Gastroesophageal sphincter (tissue), 4 donors: ENCODE results near the gene CC2D2A. TPM values are rescaled to one million over a fixed set of nuclear protein-coding genes. Genes with fewer than 3 reads are reported as not detected.

Experiments used
- ATAC-seq: fragments of 150-250 bp; one replicate; pipeline ENCODE4 v1.9.1; 2016; ENCODE audit warnings: mild to moderate bottlenecking, moderate library complexity
- H3K27ac ChIP-seq, 4 donors: fragments of 200-600 bp; sonication (generic) in 3 of 4; 1 replicate in 3 of 4; 2 replicates in 1 of 4; pipeline ENCODE4 v1.5.1; 2016 to 2019
- H3K27me3 ChIP-seq: fragments of 200-600 bp; sonication (generic); one replicate; pipeline ENCODE4 v1.5.1; 2019
- H3K36me3 ChIP-seq, 2 donors: fragments of 200-600 bp; sonication (generic); one replicate each; pipeline ENCODE4 v1.5.1; 2019; ENCODE audit warnings: control low read depth in 1 of 2
- H3K4me1 ChIP-seq, 3 donors: fragments of 200-600 bp; sonication (generic); 1 replicate in 2 of 3; 2 replicates in 1 of 3; pipeline ENCODE4 v1.5.1; 2016 to 2019; ENCODE audit warnings: control low read depth in 2 of 3
- H3K4me3 ChIP-seq, 2 donors: fragments of 200-600 bp; sonication (generic); one replicate each; pipeline ENCODE4 v1.5.1; 2019; ENCODE audit warnings: mild to moderate bottlenecking in 1 of 2, moderate library complexity in 1 of 2
- H3K9me3 ChIP-seq, 3 donors: fragments of 200-600 bp; sonication (generic); one replicate each; pipeline ENCODE4 v1.5.1; 2017 to 2019; ENCODE audit warnings: control low read depth in 2 of 3
- CTCF ChIP-seq, 4 experiments: fragments of 200-600 bp in 2 of 4; fragments of 450-650 bp in 2 of 4; sonication (generic) in 1 of 4; IDR thresholded peaks; one replicate each; pipeline ENCODE4 v1.5.1; 2017 to 2019; ENCODE audit warnings: antibody characterized with exemption in 4 of 4, mild to moderate bottlenecking in 2 of 4, moderate library complexity in 2 of 4
- EP300 ChIP-seq: sonication (generic); formaldehyde crosslinking; IDR thresholded peaks from one replicate; pipeline ENCODE4 v1.6.1; 2017; ENCODE audit warnings: antibody characterized with exemption, mild to moderate bottlenecking
- POLR2A ChIP-seq, 2 donors: fragments of 450-650 bp; IDR thresholded peaks; one replicate each; pipeline ENCODE4 v1.6.1; 2017; ENCODE audit warnings: antibody characterized with exemption in 2 of 2, mild to moderate bottlenecking in 2 of 2, moderate library complexity in 1 of 2
- POLR2AphosphoS5 ChIP-seq: sonication (generic); formaldehyde crosslinking; IDR thresholded peaks from one replicate; pipeline ENCODE4 v1.6.1; 2017; ENCODE audit warnings: antibody characterized with exemption
- WGBS, 2 donors: methylation state at CpG; one replicate each; pipeline ENCODE4 v1.1.5; 2018; ENCODE audit warnings: low coverage in 1 of 2; 5-methylcytosine and 5-hydroxymethylcytosine counted together
- total RNA-seq, 4 donors: library from RNA; depleted of rRNA; stranded (reverse); fragments of >200 nt; gene quantifications; one replicate each; pipeline ENCODE4 v1.1.0, GENCODE V29; 2016

CC2D2A gene
- total RNA-seq, 4 donors from 2014 or later = 31.8 to 80.5 (median 58.0) TPM

GRCh38 chr4:15500701-15501100 is 31.0 kb downstream of the CC2D2A start:
- ATAC-seq = no peak
- H3K27ac ChIP-seq = no peak overlapping the region
- peaks cover 0 to 49% of the 10 kb centered on the region in 2 donors for H3K36me3 ChIP-seq
- 77 to 85% methylated on average over 4 to 7 of the region's 7 CpGs for WGBS, 2 donors
- H3K4me1 ChIP-seq = peaks cover 0 to 16% (median 0%) of the 10 kb centered on the region in 3 donors
- H3K4me3 ChIP-seq = no peak overlapping the region
- no peak for TF ChIP-seq POLR2A (IDR thresholded peaks at IDR 0.05)
- TF ChIP-seq CTCF (IDR thresholded peaks at IDR 0.05) = no peak
- no peak for TF ChIP-seq POLR2AphosphoS5
- no peak for TF ChIP-seq EP300
- peaks cover 0 to 6% (median 0%) of the 10 kb centered on the region in 3 donors for H3K9me3 ChIP-seq
- no peaks in the 10 kb centered on the region for H3K27me3 ChIP-seq

GRCh38 chr4:15501941-15502340 is 32.3 kb downstream of the CC2D2A start:
- TF ChIP-seq CTCF (IDR thresholded peaks at IDR 0.05) = no peak
- TF ChIP-seq POLR2AphosphoS5 = no peak
- TF ChIP-seq POLR2A (IDR thresholded peaks at IDR 0.05) = no peak
- Histone ChIP-seq H3K27me3 (no peaks in the 10 kb centered on the region), H3K4me3 (no peak overlapping the region), H3K9me3 (peaks cover 0 to 1% (median 0%) of the 10 kb centered on the region in 3 donors), H3K27ac (no peak overlapping the region), H3K4me1 (peaks cover 0 to 13% (median 0%) of the 10 kb centered on the region in 3 donors), H3K36me3 (peaks cover 0 to 55% of the 10 kb centered on the region in 2 donors)
- ATAC-seq = no peak
- 96 to 100% methylated on average over 2 of the region's 2 CpGs for WGBS, 2 donors

- Histone ChIP-seq H3K27me3 (no peaks in the 10 kb centered on the region), H3K4me3 (no peak overlapping the region), H3K4me1 (peaks cover 0 to 13% (median 0%) of the 10 kb centered on the region in 3 donors), H3K36me3 (peaks cover 0 to 59% of the 10 kb centered on the region in 2 donors), H3K27ac (no peak overlapping the region), H3K9me3 (no peaks in the 10 kb centered on the region)
- no peak for ATAC-seq
- TF ChIP-seq CTCF (IDR thresholded peaks at IDR 0.05) = no peak
- TF ChIP-seq EP300 = no peak
- TF ChIP-seq POLR2AphosphoS5 = no peak
- no peak for TF ChIP-seq POLR2A (IDR thresholded peaks at IDR 0.05)
- 81 to 88% methylated on average over 2 to 3 of the region's 3 CpGs for WGBS, 2 donors
Observed at GRCh38 chr4:15502384-15502783, 32.7 kb downstream of the CC2D2A start.

GRCh38 chr4:15504041-15504440 is 34.4 kb downstream of the CC2D2A start:
- Histone ChIP-seq H3K4me3 (no peak overlapping the region), H3K4me1 (peaks cover 0 to 2% (median 0%) of the 10 kb centered on the region in 3 donors), H3K27me3 (no peaks in the 10 kb centered on the region), H3K9me3 (no peaks in the 10 kb centered on the region), H3K27ac (no peak overlapping the region), H3K36me3 (peaks cover 0 to 74% of the 10 kb centered on the region in 2 donors)
- TF ChIP-seq POLR2AphosphoS5 (no peak), POLR2A (IDR thresholded peaks at IDR 0.05) (no peak), EP300 (no peak), CTCF (IDR thresholded peaks at IDR 0.05) (no peak)
- 100% methylated on average over 1 of the region's 1 CpG for WGBS, 2 donors
- no peak for ATAC-seq

GRCh38 chr4:15506464-15506863 is 36.8 kb downstream of the CC2D2A start:
- ATAC-seq = no peak
- no peak for TF ChIP-seq CTCF (IDR thresholded peaks at IDR 0.05)
- H3K9me3 ChIP-seq = no peaks in the 10 kb centered on the region
- H3K27ac ChIP-seq = no peak overlapping the region
- no peaks in the 10 kb centered on the region for H3K27me3 ChIP-seq
- no peaks in the 10 kb centered on the region for H3K4me1 ChIP-seq
- H3K4me3 ChIP-seq = no peak overlapping the region
- WGBS, 2 donors = 78 to 81% methylated on average over 4 to 5 of the region's 8 CpGs
- H3K36me3 ChIP-seq = peaks cover 0 to 88% of the 10 kb centered on the region in 2 donors
